HEK293T (cell line): ENCODE measurements around the gene BCOR.

Experiments
- SP1 ChIP-seq: fragments of 450-650 bp; IDR thresholded peaks from 2 replicates; pipeline ENCODE4 v1.6.1; 2017
- TARDBP ChIP-seq: fragments of 450-650 bp; IDR thresholded peaks from 2 replicates; pipeline ENCODE4 v1.6.1; 2016

- TF ChIP-seq TARDBP (no peak), SP1 (no peak)
These were observed 3.5 kb downstream of the BCOR start for GRCh38 chrX:40094041-40094899.
